ENCODE results near the gene WFDC1. TPM values are rescaled to one million over a fixed set of nuclear protein-coding genes. Genes with fewer than 3 reads are reported as not detected.

WFDC1 gene
- total RNA-seq, 1 donor from 2014 or later: not detected

Other genes starting within 250 kb of the WFDC1 start
- gene MBTPS1, start 177.9 kb upstream of the WFDC1 start, total RNA-seq: 120 and 138 TPM in 2 replicates
- 28.2 and 32.0 TPM in 2 replicates for gene HSDL1, start 149.7 kb upstream of the WFDC1 start, total RNA-seq
- gene DNAAF1, start 149.6 kb upstream of the WFDC1 start, total RNA-seq: under 0.01 TPM in 1 of 2 replicates, not detected in the other
- 16.8 and 24.2 TPM in 2 replicates for gene TAF1C, start 107.8 kb upstream of the WFDC1 start, total RNA-seq
- gene ADAD2, start 103.7 kb upstream of the WFDC1 start, total RNA-seq: not detected in 2 replicates
- gene KCNG4, start 54.9 kb upstream of the WFDC1 start, total RNA-seq: not detected in 2 replicates
- not detected in 2 replicates for gene ATP2C2, start 73.7 kb downstream of the WFDC1 start, total RNA-seq
- 14.5 and 24.1 TPM in 2 replicates for gene MEAK7, start 209.8 kb downstream of the WFDC1 start, total RNA-seq